GM21737 (cell line): Measurements from ENCODE around the gene ZNF503.
A peak's percentile ranks its signal among the peaks of the same experiment; 100 is the strongest.

Source experiments
- ATAC-seq: cut with Tn5 transposase; IDR thresholded peaks from one replicate; pipeline ENCODE4 v1.9.1; 2021; ENCODE audit warnings: mild to moderate bottlenecking, moderate library complexity; ENCODE audit not compliant: unreplicated experiment

The ZNF503 gene

GRCh38 chr10:75407713-75408508 lies 6.3 kb upstream of the ZNF503 start:
- ATAC-seq: no peak

GRCh38 chr10:75407224-75407712 lies 5.7 kb upstream of the ZNF503 start:
- no peak for ATAC-seq

DNA sequence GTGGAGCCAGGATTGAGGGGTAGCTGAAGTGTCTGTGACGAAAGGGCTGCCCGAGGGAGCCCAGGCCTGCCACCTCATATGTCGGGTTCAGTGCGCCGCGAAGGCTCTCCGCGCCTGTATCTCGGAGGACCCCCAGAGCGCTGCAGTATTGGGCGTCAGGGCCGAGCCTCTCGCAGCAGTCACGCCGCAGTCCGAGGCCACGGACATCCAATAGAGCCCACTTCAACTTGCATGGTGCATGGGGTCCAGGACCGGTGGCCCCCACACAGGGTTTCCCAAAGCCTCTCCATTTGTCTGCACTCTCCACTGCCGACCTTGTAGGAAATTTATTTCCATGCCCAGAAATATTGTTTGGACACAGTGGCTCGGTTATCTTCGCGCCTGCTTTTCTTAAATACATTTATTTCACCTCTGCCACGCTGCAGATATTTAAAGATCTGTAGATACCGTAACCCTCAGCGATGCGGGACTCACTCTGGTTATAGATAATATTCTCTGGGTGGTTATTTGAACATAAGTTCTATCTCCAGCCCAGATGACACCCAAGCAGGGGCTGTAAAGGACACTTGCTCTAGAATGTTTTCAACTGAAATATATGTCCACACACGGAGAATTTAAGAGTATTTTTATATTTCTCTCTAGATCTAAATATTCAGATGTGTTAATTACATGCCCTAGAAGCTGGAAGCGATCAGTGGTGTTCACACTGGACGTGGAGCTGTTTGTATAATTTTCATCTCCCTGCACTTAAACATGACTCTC lies 5.1 kb upstream of the ZNF503 start:
- no peak for ATAC-seq

- ATAC-seq: no peak
These were observed 4.3 kb upstream of the ZNF503 start for GRCh38 chr10:75405598-75406461.

- ATAC-seq: no peak
These were observed 3.4 kb upstream of the ZNF503 start for GRCh38 chr10:75404815-75405597.

DNA sequence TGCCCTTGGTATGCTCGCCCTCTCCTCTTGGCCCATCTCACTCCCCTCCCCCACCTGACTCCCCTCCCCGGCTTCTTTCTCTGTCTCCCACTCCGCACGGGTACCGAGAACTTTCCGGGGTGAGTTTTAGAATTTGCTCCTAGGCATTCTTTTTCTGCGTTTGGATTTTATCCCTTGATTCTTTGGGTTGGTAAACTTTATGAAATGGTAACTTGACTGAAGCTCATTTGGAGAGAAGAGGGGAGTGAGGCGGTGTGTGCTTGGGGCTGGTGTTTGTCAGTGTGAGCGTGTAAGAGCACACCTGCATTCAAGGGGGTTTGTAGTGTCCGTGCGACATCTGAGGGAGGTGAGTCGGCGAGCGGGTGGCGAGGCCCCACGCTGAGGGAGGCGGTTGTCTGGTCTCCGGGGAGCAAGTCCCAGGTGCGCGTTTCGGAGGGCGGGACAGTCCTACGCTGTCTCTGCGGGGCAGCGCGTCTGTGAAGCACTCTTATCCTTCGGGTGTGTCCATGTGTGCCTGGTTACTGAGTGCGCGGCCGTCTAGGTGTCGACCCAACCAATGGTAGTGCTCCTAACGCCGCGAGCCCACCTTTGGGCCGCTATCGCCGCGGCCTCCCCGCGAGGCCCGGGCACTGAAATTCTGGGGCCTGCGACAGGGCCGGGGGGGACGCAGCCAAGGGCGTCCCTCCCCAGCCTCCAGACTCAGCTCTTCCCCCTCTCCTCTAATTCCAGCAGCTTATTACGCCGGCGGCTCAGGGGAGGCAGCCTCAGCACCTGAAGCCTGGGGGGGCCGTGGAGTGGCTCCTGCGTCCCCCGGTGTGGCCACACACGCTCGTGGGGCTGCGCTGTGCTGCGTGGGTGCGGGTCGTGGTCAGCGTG lies 2.6 kb upstream of the ZNF503 start:
- ATAC-seq: no peak

GRCh38 chr10:75403144-75403938 lies 1.8 kb upstream of the ZNF503 start:
- ATAC-seq: no peak

GRCh38 chr10:75402486-75403143 lies 1.1 kb upstream of the ZNF503 start:
- ATAC-seq: no peak

GRCh38 chr10:75400771-75401568 lies 594 bp downstream of the ZNF503 start:
- peak; percentile 22 for ATAC-seq

- ATAC-seq: no peak
These were observed 1.3 kb downstream of the ZNF503 start for GRCh38 chr10:75400163-75400770.

GRCh38 chr10:75399461-75400162 lies 2.0 kb downstream of the ZNF503 start:
- ATAC-seq: no peak

GRCh38 chr10:75398692-75399460 lies 2.7 kb downstream of the ZNF503 start:
- ATAC-seq: no peak

DNA sequence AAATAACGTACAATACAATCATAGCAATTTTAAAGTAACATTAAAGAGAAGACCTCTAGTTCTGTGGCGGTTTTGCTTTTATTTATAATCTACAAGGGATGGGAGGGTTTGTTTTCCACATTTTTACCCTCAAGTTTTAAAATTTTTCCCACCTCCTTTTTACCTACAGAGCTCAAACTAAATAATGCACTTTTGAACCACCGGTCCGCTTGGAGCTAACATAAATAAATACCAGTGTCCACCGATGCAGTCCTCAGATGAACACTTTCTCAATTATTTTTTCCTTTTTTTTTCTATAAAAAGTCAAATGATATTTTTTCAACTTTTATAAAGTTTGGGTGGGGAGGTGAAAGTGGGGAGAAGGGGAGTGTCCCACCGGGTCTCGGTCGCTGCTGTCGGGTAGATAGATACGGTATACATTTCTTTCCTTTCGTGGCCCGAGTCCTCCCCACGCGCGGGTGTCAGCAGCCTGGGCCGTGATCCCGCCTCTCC lies 3.3 kb downstream of the ZNF503 start:
- no peak for ATAC-seq

GRCh38 chr10:75397496-75398199 lies 3.9 kb downstream of the ZNF503 start:
- ATAC-seq: no peak
